Mesenchymal stem cell (in vitro differentiated cells and primary cell): ENCODE data around the gene DPY30.
"Not testable (repeated sequence)": the region's sequence is repeated elsewhere in the genome, so short reads cannot be mapped to it uniquely, and the experiment has no call there.

Experiments
- DNase-seq: peaks from one replicate; pipeline ENCODE4 v3.0.0-alpha.2; 2013
- H2AFZ ChIP-seq: one replicate; pipeline ENCODE4 v1.6.1; 2013; ENCODE audit warnings: low read depth, mild to moderate bottlenecking, control low read depth, inconsistent platforms, low read length, moderate library complexity
- H2AK5ac ChIP-seq: 2 replicates; pipeline ENCODE4 v1.6.1; 2013; ENCODE audit warnings: low read length, moderate library complexity, mild to moderate bottlenecking, inconsistent platforms; ENCODE audit not compliant: severe bottlenecking
- H2BK120ac ChIP-seq: one replicate; pipeline ENCODE4 v1.6.1; 2013; ENCODE audit warnings: low read depth, mild to moderate bottlenecking, inconsistent platforms, low read length, moderate library complexity
- H2BK12ac ChIP-seq, 2 experiments: one replicate each; pipeline ENCODE4 v1.6.1; 2013; ENCODE audit warnings: inconsistent platforms in 2 of 2, low read length in 2 of 2, mild to moderate bottlenecking in 2 of 2, moderate library complexity in 2 of 2, control low read depth in 1 of 2
- H2BK15ac ChIP-seq: one replicate; pipeline ENCODE4 v1.6.1; 2013; ENCODE audit warnings: mild to moderate bottlenecking, low read depth, inconsistent platforms; ENCODE audit not compliant: poor library complexity, severe bottlenecking
- H2BK5ac ChIP-seq: 2 replicates; pipeline ENCODE4 v1.6.1; 2013; ENCODE audit warnings: low read depth, mild to moderate bottlenecking, low read length, control low read depth, inconsistent platforms; ENCODE audit not compliant: poor library complexity, severe bottlenecking
- H3K14ac ChIP-seq, 2 experiments: one replicate each; pipeline ENCODE4 v1.6.1; 2013; ENCODE audit warnings: inconsistent platforms in 2 of 2, low read length in 2 of 2, control low read depth in 1 of 2, mild to moderate bottlenecking in 1 of 2, moderate library complexity in 1 of 2
- H3K18ac ChIP-seq, 2 experiments: one replicate each; pipeline ENCODE4 v1.6.1; 2013; ENCODE audit warnings: inconsistent platforms in 2 of 2, low read length in 2 of 2, control low read depth in 1 of 2, low read depth in 1 of 2, mild to moderate bottlenecking in 1 of 2
- H3K23ac ChIP-seq, 2 experiments: one replicate each; pipeline ENCODE4 v1.6.1; 2013; ENCODE audit warnings: inconsistent platforms in 2 of 2, low read length in 2 of 2, mild to moderate bottlenecking in 2 of 2, moderate library complexity in 2 of 2, control low read depth in 1 of 2
- H3K27ac ChIP-seq: 2 replicates; pipeline ENCODE4 v1.5.1; 2013; ENCODE audit warnings: mild to moderate bottlenecking, moderate library complexity, low read length, control low read depth, inconsistent platforms; ENCODE audit not compliant: poor library complexity, severe bottlenecking
- H3K27me3 ChIP-seq, 2 experiments: 2 replicates each; pipeline versions ENCODE4 v1.6.1 to v1.7.0; 2013; ENCODE audit warnings: low read length in 2 of 2, mild to moderate bottlenecking in 2 of 2, moderate library complexity in 2 of 2, control low read depth in 1 of 2, inconsistent platforms in 1 of 2; ENCODE audit not compliant: control insufficient read depth in 1 of 2, insufficient read depth in 1 of 2
- H3K36me3 ChIP-seq, 2 experiments: 2 replicates each; pipeline versions ENCODE4 v1.6.1 to v1.7.0; 2013; ENCODE audit warnings: low read length in 2 of 2, control low read depth in 1 of 2, inconsistent platforms in 1 of 2, low read depth in 1 of 2, mild to moderate bottlenecking in 1 of 2; ENCODE audit not compliant: insufficient read depth in 2 of 2, control insufficient read depth in 1 of 2
- H3K4ac ChIP-seq, 2 experiments: one replicate each; pipeline ENCODE4 v1.6.1; 2013; ENCODE audit warnings: inconsistent platforms in 2 of 2, low read length in 2 of 2, mild to moderate bottlenecking in 2 of 2, moderate library complexity in 2 of 2, control low read depth in 1 of 2, low read depth in 1 of 2
- H3K4me1 ChIP-seq: 2 replicates; pipeline ENCODE4 v1.6.1; 2013; ENCODE audit warnings: low read depth, low read length, control low read depth; ENCODE audit not compliant: control insufficient read depth, insufficient read depth
- H3K4me2 ChIP-seq: 2 replicates; pipeline ENCODE4 v1.6.1; 2013; ENCODE audit warnings: low read length, mild to moderate bottlenecking, inconsistent platforms; ENCODE audit not compliant: poor library complexity, severe bottlenecking
- H3K4me3 ChIP-seq, 2 experiments: 2 replicates each; pipeline versions ENCODE4 v1.5.1 to v1.7.0; 2013; ENCODE audit warnings: low read length in 2 of 2, mild to moderate bottlenecking in 2 of 2, control low read depth in 1 of 2, low read depth in 1 of 2; ENCODE audit not compliant: insufficient read depth in 1 of 2
- H3K79me1 ChIP-seq: replicated peaks from 2 replicates; pipeline ENCODE4 v1.6.1; 2013; ENCODE audit warnings: mild to moderate bottlenecking, control low read depth, low read length, inconsistent platforms; ENCODE audit not compliant: poor library complexity, severe bottlenecking
- H3K9ac ChIP-seq: 2 replicates; pipeline ENCODE4 v1.7.0; 2013; ENCODE audit warnings: mild to moderate bottlenecking, low read length, moderate library complexity
- H3K9me3 ChIP-seq: 2 replicates; pipeline ENCODE4 v1.7.0; 2013; ENCODE audit warnings: mild to moderate bottlenecking, low read length; ENCODE audit not compliant: control insufficient read depth
- H4K8ac ChIP-seq: one replicate; pipeline ENCODE4 v1.6.1; 2013; ENCODE audit warnings: inconsistent platforms, mild to moderate bottlenecking, low read length, moderate library complexity
- H4K91ac ChIP-seq: one replicate; pipeline ENCODE4 v1.6.1; 2013; ENCODE audit warnings: mild to moderate bottlenecking, low read length, inconsistent platforms
- whole genome bisulfite sequencing: methylation state at CpG from one replicate; pipeline ENCODE4 v1.1.7; 2013; ENCODE audit warnings: mixed read lengths; 5-methylcytosine and 5-hydroxymethylcytosine counted together

Gene DPY30

DNA sequence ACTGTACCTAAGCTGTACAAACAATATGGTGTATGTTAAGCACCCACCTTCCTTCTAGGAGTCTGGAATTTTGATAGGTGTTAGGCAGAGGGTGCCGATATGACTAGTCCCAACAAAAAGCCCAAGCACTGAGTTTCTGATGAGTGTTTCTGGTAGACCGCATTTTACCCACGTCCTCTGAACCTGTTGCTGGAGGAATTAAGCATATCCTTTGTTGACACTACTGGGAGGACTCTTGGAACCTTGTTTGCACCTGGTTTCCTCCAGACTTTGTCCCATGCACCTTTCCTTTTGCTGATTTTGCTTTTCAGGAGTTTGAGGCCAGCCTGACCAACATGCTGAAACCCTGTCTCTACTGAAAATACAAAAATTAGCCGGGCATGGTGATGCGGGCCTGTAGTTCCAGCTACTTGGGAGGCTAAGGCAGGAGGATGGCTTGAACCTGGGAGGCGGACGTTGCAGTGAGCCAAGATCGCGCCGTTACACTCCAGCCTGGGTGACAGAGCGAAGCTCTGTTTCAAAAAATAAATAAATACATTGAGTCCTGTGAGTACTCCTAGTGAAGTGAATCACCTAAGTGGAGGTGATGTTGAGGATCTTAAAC is 12.3 kb upstream of the DPY30 start:
- no peaks in the 10 kb centered on the region for H3K9me3 ChIP-seq
- no peaks in the 10 kb centered on the region for H3K36me3 ChIP-seq
- no peaks in the 10 kb centered on the region for H3K79me1 ChIP-seq
- no peak overlapping the region for H2BK15ac ChIP-seq
- no peak overlapping the region for H3K9ac ChIP-seq
- no peak overlapping the region for H3K14ac ChIP-seq
- no peak overlapping the region for H2BK120ac ChIP-seq
- H3K27ac ChIP-seq, result no peak overlapping the region
- no peak overlapping the region for H4K91ac ChIP-seq
- H3K4me1 ChIP-seq, result no peaks in the 10 kb centered on the region
- H2AFZ ChIP-seq, result no peak overlapping the region
- no peak overlapping the region for H2BK5ac ChIP-seq
- no peak overlapping the region for H2BK12ac ChIP-seq
- no peaks in the 10 kb centered on the region for H3K27me3 ChIP-seq
- no peak overlapping the region for H3K4me2 ChIP-seq
- no peak overlapping the region for H2AK5ac ChIP-seq
- DNase-seq, result no peak
- no peak overlapping the region for H3K23ac ChIP-seq
- no peak overlapping the region for H3K18ac ChIP-seq
- no peak overlapping the region for H3K4me3 ChIP-seq
- H3K4ac ChIP-seq, result no peak overlapping the region
- H4K8ac ChIP-seq, result no peak overlapping the region
- WGBS, result 98% methylated on average over 11 of the region's 11 CpGs

DNA sequence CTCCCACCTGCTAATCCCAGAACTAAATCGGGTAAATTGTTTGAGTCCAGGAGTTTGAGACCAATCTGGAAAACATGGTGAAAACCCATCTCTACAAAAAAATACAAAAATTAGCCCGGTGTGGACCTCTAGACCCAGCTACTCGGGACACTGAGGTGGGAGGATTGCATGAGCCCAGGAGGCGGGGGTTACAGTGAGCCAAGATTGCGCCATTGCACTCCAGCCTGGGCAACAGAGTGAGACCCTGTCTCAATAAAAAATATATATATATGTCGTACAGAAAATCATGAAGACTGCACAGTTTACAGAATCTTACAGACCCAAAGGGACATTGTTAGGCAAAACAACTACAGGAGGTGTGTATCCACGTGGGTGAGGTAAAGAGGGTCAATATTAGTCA is 4.0 kb upstream of the DPY30 start:
- 100% methylated on average over 3 of the region's 7 CpGs for WGBS
- no peaks in the 10 kb centered on the region for H3K36me3 ChIP-seq

DNA sequence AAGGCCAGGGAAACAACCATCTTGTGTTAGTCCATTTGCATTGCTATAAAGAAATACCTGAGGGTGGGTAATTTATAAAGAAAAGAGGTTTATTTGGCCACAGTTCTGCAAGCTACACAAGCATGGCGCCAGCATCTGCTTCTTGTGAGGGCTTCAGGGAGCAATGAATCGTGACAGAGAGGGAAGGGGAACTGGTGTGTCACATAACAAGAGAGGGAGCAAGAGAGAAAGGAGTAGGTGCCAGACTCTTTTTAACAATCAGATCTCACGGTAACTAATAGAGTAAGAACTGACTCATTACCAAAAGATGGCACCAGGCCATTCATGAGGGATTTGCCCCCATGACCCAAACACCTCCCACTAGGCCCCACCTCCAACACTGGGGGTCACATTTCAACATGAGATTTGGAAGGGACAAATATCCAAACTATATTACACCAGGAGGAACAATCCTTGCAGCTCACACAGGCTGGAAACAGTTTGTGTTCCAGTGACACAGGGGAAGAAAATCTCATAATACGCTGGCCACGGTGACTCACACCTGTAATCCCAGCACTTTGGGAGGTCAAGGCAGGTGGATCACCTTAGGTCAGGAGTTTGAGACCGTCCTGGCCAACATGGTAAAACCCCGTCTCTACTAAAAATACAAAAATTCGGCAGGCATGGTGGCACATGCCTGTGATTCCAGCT is 5.3 kb downstream of the DPY30 start:
- not testable (repeated sequence) for H3K4ac ChIP-seq, H3K9me3 ChIP-seq, H2AK5ac ChIP-seq, H4K91ac ChIP-seq, H3K14ac ChIP-seq, H3K4me1 ChIP-seq, H3K27ac ChIP-seq, H3K27me3 ChIP-seq, H3K18ac ChIP-seq, H2BK120ac ChIP-seq, H2BK5ac ChIP-seq, H3K23ac ChIP-seq, H2BK12ac ChIP-seq, H3K4me2 ChIP-seq, DNase-seq, H2AFZ ChIP-seq, H3K9ac ChIP-seq, H2BK15ac ChIP-seq, H4K8ac ChIP-seq, H3K4me3 ChIP-seq
- WGBS, result 92% methylated on average over 8 of the region's 8 CpGs
- Histone ChIP-seq H3K36me3 (peaks cover 6 to 40% of the 10 kb centered on the region in 2 experiments), H3K79me1 (peaks cover 10% of the 10 kb centered on the region)

More for the DNA sequence above, 4.0 kb upstream of the DPY30 start:
- Histone ChIP-seq H2BK15ac (no peak overlapping the region), H2BK12ac (no peak overlapping the region), H3K27ac (no peak overlapping the region), H4K91ac (no peak overlapping the region), H3K23ac (no peak overlapping the region), H3K9me3 (no peaks in the 10 kb centered on the region), H3K4ac (no peak overlapping the region), H3K9ac (no peak overlapping the region), H2BK120ac (no peak overlapping the region), H3K14ac (no peak overlapping the region), H3K18ac (no peak overlapping the region), H3K79me1 (no peaks in the 10 kb centered on the region), H2BK5ac (no peak overlapping the region), H3K4me3 (no peak overlapping the region), H2AFZ (no peak overlapping the region), H3K27me3 (no peaks in the 10 kb centered on the region), H4K8ac (no peak overlapping the region), H2AK5ac (no peak overlapping the region), H3K4me1 (peaks cover 2% of the 10 kb centered on the region), H3K4me2 (no peak overlapping the region)
- no peak for DNase-seq

DNA sequence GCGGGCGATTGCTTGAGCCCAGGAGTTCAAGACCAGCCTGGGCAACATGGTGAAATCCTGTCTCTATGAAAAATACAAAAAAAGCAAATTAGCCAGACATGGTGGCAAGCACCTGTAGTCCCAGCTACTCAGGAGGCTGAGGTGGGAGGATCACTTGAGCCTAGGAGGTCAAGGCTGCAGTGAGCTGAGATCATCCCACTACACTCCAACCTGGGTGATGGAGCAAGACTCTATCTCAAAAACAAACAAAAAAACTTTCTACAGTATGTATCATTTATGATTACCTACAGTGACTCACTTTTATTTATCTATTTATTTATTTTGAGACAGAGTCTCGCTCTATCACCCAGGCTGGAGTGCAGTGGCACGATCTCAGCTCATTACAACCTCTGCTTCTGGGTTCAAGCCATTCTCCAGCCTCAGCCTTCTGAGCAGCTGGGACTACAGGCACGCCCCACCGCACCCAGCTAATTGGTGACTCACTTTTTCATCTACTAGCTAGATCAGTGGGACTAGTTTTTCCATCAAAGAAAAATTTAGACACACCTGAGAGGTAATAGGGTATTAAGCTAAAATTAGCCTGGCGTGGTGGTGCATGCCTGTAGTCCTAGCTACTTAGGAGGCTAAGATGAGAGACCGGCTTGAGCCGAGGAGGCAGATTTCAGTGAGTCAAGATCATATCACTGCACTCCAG is 20.7 kb downstream of the DPY30 start:
- not testable (repeated sequence) for H3K27ac ChIP-seq, H3K9me3 ChIP-seq, H2AFZ ChIP-seq, H4K8ac ChIP-seq, H3K4me1 ChIP-seq, H4K91ac ChIP-seq, H2BK5ac ChIP-seq, H3K23ac ChIP-seq, H3K79me1 ChIP-seq, H2BK15ac ChIP-seq, H3K27me3 ChIP-seq, H3K14ac ChIP-seq, DNase-seq, H3K4ac ChIP-seq, H2AK5ac ChIP-seq, H3K4me3 ChIP-seq, H3K4me2 ChIP-seq, H2BK120ac ChIP-seq, H3K18ac ChIP-seq, H2BK12ac ChIP-seq, H3K9ac ChIP-seq
- peaks cover 28 to 54% of the 10 kb centered on the region in 2 experiments for H3K36me3 ChIP-seq
- 98% methylated on average over 9 of the region's 9 CpGs for WGBS
